K562 (cell line): ENCODE results near the gene NRIP2. TPM values are rescaled to one million over a fixed set of nuclear protein-coding genes. Genes with fewer than 3 reads are reported as not detected.
A peak's percentile ranks its signal among the peaks of the same experiment; 100 is the strongest.

Experiments used
- MTA1 ChIP-seq: fragments of 450-650 bp; IDR thresholded peaks from 2 replicates; pipeline ENCODE4 v1.6.1; 2017; ENCODE audit warnings: borderline replicate concordance
- MYNN ChIP-seq, 2 experiments: sonication (generic); formaldehyde crosslinking in 1 of 2; IDR thresholded peaks; 2 replicates each; pipeline versions ENCODE4 v1.5.0 to v1.6.1; 2016 to 2020; ENCODE audit warnings: antibody characterized with exemption in 1 of 2, missing genetic modification reagents in 1 of 2
- NFE2L1 ChIP-seq: fragments of 450-650 bp; IDR thresholded peaks from 2 replicates; pipeline ENCODE4 v1.6.1; 2016; ENCODE audit warnings: missing genetic modification characterization, low read depth, mild to moderate bottlenecking, missing compliant biosample characterization, moderate library complexity, borderline replicate concordance
- NFYB ChIP-seq: IDR thresholded peaks from 2 replicates; pipeline ENCODE4 v1.6.1; 2011; ENCODE audit warnings: mild to moderate bottlenecking, moderate library complexity; ENCODE audit not compliant: insufficient read length; ENCODE audit errors: extremely low read depth
- PHF21A ChIP-seq: fragments of 450-650 bp; IDR thresholded peaks from 2 replicates; pipeline ENCODE4 v1.6.1; 2017; ENCODE audit warnings: low read depth, borderline replicate concordance
- PHF8 ChIP-seq: fragments of 200-600 bp; sonication (generic); IDR thresholded peaks from 2 replicates; pipeline ENCODE4 v1.6.1; 2012; ENCODE audit warnings: mixed run types, mild to moderate bottlenecking, inconsistent platforms, low read length, moderate library complexity, borderline replicate concordance
- POLR3G ChIP-seq: IDR thresholded peaks from 2 replicates; pipeline ENCODE4 v1.6.1; 2011; ENCODE audit not compliant: insufficient read length, insufficient replicate concordance; ENCODE audit errors: extremely low read depth
- PPARD ChIP-seq: fragments of 250-450 bp; sonication (Bioruptor Pico); IDR thresholded peaks from 2 replicates; pipeline ENCODE4 v1.8.0; 2022; ENCODE audit warnings: inconsistent platforms, mild to moderate bottlenecking, moderate library complexity
- RB1 ChIP-seq: fragments of 450-650 bp; IDR thresholded peaks from 2 replicates; pipeline ENCODE4 v1.6.1; 2017; ENCODE audit warnings: low read depth, mild to moderate bottlenecking
- RBM34 ChIP-seq: fragments of 200-400 bp; formaldehyde crosslinking; IDR thresholded peaks from 2 replicates; pipeline ENCODE4 v1.6.1; 2018; ENCODE audit warnings: low read length, borderline replicate concordance; ENCODE audit not compliant: insufficient read depth
- ZNF12 ChIP-seq: sonication (generic); formaldehyde crosslinking; IDR thresholded peaks from 2 replicates; pipeline ENCODE4 v1.4.0; 2020; ENCODE audit warnings: mild to moderate bottlenecking, missing genetic modification reagents
- ZNF584 ChIP-seq: fragments of 200-800 bp; sonication (Bioruptor generic); IDR thresholded peaks from 2 replicates; pipeline ENCODE4 v1.6.1; 2016; ENCODE audit warnings: low read depth, mild to moderate bottlenecking, missing genetic modification characterization, missing compliant biosample characterization
- polyA plus RNA-seq, 8 experiments: library from polyadenylated mRNA; depleted of rRNA in 4 of 8; stranded (reverse) in 5 of 8; unstranded in 3 of 8; fragments of >200 nt; fragmentation: Nextera tagmentation in 2 of 8; fragmentation: Illumina TruSeq in 1 of 8; extraction: Ambion mirVana in 2 of 8; extraction: Trizol in 1 of 8; gene quantifications; 2 replicates each; pipeline versions ENCODE4 v1.2.1 to v1.2.3, GENCODE V29; 2011 to 2014; ENCODE audit warnings: inconsistent platforms in 1 of 8, missing spikeins in 1 of 8
- total RNA-seq, 7 experiments: library from RNA; depleted of rRNA in 6 of 7; stranded (reverse); fragments of >200 nt in 6 of 7; fragmentation: Illumina TruSeq in 2 of 7; extraction: Trizol in 2 of 7; gene quantifications; 2 replicates each; pipeline versions ENCODE4 v1.2.1 to v1.2.3, GENCODE V29; 2011 to 2021; ENCODE audit warnings: low replicate concordance in 1 of 7
- TF ChIP-seq, protein P1 (sequence below), 2 experiments: fragments of 450-650 bp; formaldehyde crosslinking in 1 of 2; IDR thresholded peaks; 2 replicates each; pipeline versions ENCODE4 v1.4.0 to v1.6.1; 2014 to 2020; ENCODE audit warnings: mild to moderate bottlenecking in 2 of 2, borderline replicate concordance in 1 of 2, low read depth in 1 of 2
- TF ChIP-seq, protein P2 (sequence below): IDR thresholded peaks from 2 replicates; pipeline ENCODE4 v1.6.1; 2011; ENCODE audit not compliant: insufficient read length; ENCODE audit errors: extremely low read depth
- TF ChIP-seq, protein P3 (sequence below): fragments of 250-450 bp; sonication (Bioruptor Pico); IDR thresholded peaks from 2 replicates; pipeline ENCODE4 v1.8.0; 2021; ENCODE audit warnings: moderate library complexity, mild to moderate bottlenecking, inconsistent platforms

NRIP2 gene
- total and polyA plus RNA-seq, 9 of the 15 experiments (the other 6 are each of a cell fraction or from before 2014, with no cell fraction given) = 0.07 to 0.10 TPM; not detected in 7

DNA sequence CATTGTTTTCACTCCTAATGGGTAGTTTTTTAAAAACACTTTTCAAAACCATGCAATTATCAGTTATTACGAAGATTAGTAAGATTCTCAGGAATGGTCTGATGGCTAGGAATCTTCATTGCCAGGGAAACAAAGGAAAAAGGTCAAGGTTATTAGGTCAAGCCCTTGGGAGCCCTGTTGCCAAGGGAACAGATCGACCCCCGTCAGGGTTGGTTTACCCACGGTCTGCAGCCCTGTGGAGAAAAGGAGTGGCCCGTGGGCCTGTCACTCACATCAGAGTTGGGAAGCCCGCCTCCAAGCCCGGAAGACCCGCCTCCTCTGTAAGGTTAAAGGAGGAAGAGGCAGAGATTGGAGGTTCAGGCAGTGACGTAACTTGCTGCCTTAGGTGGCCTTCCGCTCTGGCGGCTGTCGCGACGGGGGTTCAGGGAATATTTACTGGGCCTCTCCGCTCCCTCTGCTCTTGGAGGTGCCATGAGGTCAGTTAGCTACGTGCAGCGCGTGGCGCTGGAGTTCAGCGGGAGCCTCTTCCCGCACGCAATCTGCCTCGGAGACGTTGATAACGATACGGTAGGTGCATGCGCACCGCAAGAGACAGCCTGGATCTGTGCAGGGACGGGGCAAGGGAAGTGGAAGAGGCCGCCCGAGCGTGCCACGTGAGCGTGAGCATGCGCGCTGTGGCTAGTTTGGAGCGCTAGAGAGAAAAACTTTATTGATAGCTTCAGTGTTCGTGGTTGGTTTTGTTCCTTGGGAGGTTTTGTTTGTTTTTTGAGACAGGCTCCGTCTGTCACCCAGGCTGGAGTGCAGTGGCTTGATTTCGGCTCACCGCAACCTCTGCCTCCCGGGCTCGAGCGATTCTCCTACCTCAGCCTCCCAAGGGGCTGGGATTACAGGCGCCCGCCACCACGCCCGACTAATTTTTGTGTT is 22.3 kb downstream of the NRIP2 start, which contains the start of gene ITFG2 (continued):
- TF ChIP-seq, protein P1, sequence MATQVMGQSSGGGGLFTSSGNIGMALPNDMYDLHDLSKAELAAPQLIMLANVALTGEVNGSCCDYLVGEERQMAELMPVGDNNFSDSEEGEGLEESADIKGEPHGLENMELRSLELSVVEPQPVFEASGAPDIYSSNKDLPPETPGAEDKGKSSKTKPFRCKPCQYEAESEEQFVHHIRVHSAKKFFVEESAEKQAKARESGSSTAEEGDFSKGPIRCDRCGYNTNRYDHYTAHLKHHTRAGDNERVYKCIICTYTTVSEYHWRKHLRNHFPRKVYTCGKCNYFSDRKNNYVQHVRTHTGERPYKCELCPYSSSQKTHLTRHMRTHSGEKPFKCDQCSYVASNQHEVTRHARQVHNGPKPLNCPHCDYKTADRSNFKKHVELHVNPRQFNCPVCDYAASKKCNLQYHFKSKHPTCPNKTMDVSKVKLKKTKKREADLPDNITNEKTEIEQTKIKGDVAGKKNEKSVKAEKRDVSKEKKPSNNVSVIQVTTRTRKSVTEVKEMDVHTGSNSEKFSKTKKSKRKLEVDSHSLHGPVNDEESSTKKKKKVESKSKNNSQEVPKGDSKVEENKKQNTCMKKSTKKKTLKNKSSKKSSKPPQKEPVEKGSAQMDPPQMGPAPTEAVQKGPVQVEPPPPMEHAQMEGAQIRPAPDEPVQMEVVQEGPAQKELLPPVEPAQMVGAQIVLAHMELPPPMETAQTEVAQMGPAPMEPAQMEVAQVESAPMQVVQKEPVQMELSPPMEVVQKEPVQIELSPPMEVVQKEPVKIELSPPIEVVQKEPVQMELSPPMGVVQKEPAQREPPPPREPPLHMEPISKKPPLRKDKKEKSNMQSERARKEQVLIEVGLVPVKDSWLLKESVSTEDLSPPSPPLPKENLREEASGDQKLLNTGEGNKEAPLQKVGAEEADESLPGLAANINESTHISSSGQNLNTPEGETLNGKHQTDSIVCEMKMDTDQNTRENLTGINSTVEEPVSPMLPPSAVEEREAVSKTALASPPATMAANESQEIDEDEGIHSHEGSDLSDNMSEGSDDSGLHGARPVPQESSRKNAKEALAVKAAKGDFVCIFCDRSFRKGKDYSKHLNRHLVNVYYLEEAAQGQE (IDR thresholded peaks at IDR 0.05; ENCODE audit: borderline replicate concordance) = peak; percentile 30; the same call in 1 of the 2 replicates
- TF ChIP-seq, protein P1 (CRISPR knock-in tag; IDR thresholded peaks at IDR 0.05; ENCODE audit: low read depth) = no peak
- TF ChIP-seq NFYB (peak; percentile 52), MYNN (IDR thresholded peaks at IDR 0.05) (no peak), MYNN (CRISPR knock-in tag; IDR thresholded peaks at IDR 0.05) (no peak), ZNF584 (CRISPR knock-in tag) (no peak), MTA1 (no peak), PHF8 (peak; percentile 100), RB1 (no peak), PHF21A (no peak), RBM34 (no peak), NFE2L1 (tag) (no peak), ZNF12 (peak; percentile 41; the same call in 1 of the 2 replicates), PPARD (CRISPR knock-in tag) (no peak), POLR3G (no peak)
- TF ChIP-seq, protein P2, sequence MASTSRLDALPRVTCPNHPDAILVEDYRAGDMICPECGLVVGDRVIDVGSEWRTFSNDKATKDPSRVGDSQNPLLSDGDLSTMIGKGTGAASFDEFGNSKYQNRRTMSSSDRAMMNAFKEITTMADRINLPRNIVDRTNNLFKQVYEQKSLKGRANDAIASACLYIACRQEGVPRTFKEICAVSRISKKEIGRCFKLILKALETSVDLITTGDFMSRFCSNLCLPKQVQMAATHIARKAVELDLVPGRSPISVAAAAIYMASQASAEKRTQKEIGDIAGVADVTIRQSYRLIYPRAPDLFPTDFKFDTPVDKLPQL = no peak
- TF ChIP-seq, protein P3, sequence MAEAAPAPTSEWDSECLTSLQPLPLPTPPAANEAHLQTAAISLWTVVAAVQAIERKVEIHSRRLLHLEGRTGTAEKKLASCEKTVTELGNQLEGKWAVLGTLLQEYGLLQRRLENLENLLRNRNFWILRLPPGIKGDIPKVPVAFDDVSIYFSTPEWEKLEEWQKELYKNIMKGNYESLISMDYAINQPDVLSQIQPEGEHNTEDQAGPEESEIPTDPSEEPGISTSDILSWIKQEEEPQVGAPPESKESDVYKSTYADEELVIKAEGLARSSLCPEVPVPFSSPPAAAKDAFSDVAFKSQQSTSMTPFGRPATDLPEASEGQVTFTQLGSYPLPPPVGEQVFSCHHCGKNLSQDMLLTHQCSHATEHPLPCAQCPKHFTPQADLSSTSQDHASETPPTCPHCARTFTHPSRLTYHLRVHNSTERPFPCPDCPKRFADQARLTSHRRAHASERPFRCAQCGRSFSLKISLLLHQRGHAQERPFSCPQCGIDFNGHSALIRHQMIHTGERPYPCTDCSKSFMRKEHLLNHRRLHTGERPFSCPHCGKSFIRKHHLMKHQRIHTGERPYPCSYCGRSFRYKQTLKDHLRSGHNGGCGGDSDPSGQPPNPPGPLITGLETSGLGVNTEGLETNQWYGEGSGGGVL = no peak
